ENCODE measurements around the gene TMEM132C.
"Not testable (repeated sequence)": the region's sequence is repeated elsewhere in the genome, so short reads cannot be mapped to it uniquely, and the experiment has no call there.

Gene TMEM132C

GRCh38 chr12:128267131-128267622, at the start of gene TMEM132C:
TSS of gene TMEM132C (plus strand) at chr12:128267170. CDS start at chr12:128267403, 233 bp downstream.
- DNase-seq: no peak

DNA sequence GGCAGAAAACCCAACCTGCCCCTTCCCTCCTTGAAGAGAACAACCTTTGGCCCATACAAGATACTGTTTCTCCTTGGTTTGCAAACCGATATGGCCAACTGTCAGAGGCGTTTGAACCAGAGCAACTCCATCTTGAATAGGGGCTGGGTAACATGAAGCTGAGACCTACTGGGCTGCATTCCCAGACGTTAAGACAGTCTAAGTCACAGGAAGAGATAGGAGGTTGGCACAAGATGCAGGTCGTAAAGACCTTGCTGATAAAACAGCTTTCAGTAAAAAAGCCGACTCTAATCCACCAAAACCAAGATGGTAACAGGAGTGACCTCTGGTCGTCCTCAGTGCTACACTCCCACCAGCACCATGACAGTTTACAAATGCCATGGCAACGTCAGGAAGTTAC, 42.7 kb upstream of the TMEM132C start:
- no peak for DNase-seq

- DNase-seq: no peak
Measured at GRCh38 chr12:128228581-128228980, 38.4 kb upstream of the TMEM132C start.

GRCh38 chr12:128235635-128236417, 31.1 kb upstream of the TMEM132C start:
- no peak for DNase-seq

DNA sequence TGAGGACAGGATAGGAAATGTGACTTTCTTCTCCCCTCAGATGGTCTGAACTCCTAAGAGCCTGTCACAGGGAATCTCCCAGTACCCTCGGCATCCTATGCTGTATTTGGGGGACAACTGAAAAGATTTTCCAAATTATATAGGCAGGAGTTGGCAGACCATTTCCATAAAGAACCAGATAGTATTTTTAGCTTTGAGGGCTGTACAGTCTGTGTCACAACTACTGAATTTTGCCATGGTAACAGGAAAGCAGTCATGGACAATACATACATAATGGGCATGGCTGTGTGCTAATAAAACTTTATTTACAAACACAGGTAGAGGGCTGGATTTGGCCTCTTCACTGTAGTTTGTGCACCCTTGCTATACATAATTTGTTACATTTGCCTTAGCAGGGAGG, 30.4 kb upstream of the TMEM132C start:
- DNase-seq: no peak

GRCh38 chr12:128240745-128241144, 26.2 kb upstream of the TMEM132C start:
- DNase-seq: no peak

DNA sequence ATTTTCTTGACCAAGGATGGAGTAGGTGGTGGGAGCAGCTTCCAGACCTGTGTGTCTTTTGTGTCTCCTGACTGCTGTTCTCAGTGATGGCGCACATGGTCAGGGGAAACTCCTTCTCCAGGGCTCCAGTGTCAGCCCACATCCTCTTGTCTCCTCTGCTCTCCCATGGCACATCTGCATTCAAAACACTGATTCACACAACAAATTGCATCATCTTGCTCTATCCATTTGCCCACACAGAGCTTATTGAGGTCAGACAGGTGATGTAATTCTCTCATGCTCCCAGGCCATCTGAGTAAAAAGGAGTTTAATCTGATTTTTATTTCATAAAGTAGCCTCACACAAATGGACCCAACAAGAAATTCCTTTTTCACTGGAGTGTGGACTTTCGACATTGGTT, 21.8 kb upstream of the TMEM132C start:
- DNase-seq: no peak

GRCh38 chr12:128245905-128246304, 21.1 kb upstream of the TMEM132C start:
- DNase-seq: no peak

DNA sequence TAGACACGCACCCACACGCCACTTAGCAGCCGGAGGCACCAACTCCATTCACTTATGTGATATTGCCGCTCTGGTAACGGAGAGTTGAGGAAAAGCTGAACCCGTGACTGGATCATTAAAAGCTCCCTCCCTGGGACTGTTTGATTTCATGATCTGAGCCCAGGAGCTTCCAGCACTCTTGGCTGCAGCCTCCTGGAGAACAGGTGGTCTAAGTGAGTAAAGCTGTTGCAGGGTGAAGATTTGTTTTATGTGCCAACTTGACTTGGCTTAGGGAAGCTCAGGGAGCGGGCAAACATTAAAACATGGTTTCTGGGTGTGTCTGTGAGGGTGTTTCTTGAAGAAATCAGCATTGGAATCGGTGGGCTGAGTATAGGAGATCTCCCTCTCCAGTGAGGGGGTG, 16.9 kb upstream of the TMEM132C start:
- DNase-seq: no peak

- not testable (repeated sequence) for DNase-seq
Measured at GRCh38 chr12:128253829-128254228, 13.1 kb upstream of the TMEM132C start.

GRCh38 chr12:128258866-128259555, 8.0 kb upstream of the TMEM132C start:
- no peak for DNase-seq

DNA sequence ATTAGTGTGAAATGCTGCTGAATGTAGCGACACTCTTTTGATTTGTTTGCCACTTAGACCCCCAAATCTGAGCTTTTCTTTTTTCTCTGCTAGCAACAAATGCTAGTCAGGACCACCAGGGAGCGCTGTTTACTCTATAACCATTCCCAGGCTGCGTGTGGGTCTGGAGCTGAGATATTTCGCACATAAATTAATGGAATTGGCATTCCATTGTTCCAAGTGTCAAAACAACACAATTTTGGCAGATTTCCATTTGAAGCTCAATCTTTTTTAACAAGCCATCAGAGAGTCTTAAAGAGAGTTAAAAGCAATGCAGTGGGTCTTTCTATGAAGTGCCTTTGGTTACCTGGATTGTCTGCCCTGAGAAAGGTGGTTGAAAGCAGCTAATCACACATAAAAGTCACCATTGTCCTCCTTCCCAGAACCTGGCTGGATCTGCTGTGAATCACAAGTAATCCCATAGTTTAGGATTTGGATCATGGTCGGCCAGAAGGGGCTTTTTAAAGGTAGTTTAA, 7.4 kb upstream of the TMEM132C start:
- no peak for DNase-seq

DNA sequence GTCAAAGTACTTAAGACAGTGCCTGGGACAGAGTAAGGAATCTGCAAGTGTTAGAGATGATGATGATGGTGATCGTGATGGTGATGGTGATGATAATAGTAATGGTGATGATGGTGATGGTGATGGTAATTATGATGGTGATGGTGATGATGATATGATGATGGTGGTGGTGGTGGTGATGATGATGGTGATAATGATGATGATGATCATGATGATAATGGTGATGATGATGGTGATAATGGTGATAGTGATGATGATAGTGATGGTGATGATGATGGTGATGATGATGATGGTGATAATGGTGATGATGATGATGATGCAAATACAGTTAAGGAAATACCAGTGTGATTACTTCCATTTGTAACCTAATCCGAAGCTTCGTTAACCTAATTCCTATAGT, 5.2 kb upstream of the TMEM132C start:
- DNase-seq: no peak

DNA sequence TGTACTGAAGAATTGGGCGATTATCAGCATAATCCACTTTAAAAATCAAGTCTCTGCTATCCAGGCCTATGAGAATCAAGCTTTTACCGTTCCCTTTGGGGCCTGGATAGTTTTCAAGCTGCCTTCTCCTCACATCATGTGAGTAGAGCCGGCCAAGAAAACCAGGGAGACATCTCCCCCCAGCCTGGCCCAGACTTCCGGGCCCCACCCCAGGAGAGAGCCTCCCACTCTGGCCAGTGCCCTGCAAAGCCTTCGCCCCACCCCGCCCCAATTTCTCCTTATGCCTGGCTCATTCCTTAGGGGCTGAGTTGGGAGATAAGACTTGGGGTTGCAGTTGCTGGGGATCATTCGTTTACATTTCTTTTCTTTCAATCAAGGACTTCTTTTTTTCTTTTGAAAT, 1.4 kb upstream of the TMEM132C start:
- DNase-seq: no peak

DNA sequence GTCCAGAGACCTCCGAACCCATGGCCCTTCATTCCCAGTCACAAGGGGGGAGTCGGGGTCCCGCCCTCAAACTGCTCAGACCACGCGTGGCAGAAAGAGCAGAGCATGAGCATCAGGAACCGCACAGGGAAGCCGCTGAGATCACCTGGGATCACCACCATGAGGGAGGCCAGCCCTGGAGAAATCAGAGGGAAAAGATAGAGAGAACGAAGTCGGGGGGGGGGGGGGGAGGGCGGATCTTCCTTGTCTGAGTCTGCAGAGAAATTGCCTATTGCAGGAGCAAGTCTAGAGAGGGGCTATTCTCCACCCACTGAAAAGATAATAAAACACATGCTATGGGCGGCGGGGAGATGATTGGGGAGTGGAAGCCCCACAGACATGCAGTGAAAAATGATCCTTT, 884 bp upstream of the TMEM132C start:
- no peak for DNase-seq

- no peak for DNase-seq
Measured at GRCh38 chr12:128266541-128267130, 334 bp upstream of the TMEM132C start.

- DNase-seq: no peak
Measured at GRCh38 chr12:128267651-128268378, 845 bp downstream of the TMEM132C start.

GRCh38 chr12:128268379-128268995, 1.5 kb downstream of the TMEM132C start:
- DNase-seq: no peak

- DNase-seq: no peak
Measured at GRCh38 chr12:128269181-128269591, 2.2 kb downstream of the TMEM132C start.

DNA sequence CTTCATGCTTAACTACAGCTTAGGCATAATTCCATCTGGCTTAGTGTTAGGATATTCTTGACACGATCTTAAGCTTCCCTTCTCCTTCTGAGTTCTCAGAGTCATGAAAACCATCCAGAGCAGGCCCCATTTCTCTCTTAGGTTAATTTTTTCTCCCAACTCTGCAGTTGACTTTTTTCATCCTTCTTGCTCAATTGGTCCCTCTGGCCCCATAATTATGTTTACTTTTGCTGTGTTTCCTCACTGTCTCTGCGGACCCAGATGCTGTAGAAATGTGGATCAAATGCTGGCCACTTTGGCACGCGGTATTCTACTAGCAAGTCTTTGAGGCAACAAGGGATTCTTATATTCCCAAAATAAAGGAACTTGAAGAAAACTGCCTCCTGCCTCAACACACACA, 9.5 kb downstream of the TMEM132C start:
- no peak for DNase-seq

- no peak for DNase-seq
Measured at GRCh38 chr12:128286970-128287369, 20.0 kb downstream of the TMEM132C start.

DNA sequence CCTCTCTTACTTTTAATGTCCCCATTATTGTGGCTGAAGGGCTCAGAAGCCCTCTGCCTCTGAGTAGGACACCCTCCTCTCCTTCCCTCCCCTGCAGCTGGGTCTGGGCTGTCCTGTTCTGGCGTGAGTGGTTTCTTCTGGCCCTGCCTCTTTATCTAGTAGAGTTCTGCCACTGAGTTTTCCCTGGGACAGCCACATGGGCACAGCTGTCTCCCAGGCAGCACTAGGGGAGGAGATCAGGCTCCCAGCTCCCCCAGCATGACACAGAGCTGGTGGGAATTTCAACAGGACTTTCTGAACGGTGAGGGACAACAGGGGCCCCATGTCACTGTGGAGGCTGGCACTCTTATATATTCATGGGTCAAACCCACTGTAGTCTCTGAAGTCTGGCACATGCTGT, 21.4 kb downstream of the TMEM132C start:
- DNase-seq: no peak
